AG04449 (cell line): ENCODE measurements around the gene CNTN4.

ENCODE experiments used
- CTCF ChIA-PET: fragments of 350-600 bp; formaldehyde crosslinking; extraction: SDS; loops from one replicate; lab custom pipeline; 2021; ENCODE audit warnings: antibody characterized with exemption; lab: Yijun Ruan, JAX
- POLR2A ChIA-PET: fragments of 400-600, 350-600 bp; formaldehyde crosslinking; extraction: SDS; loops from one replicate; lab custom pipeline; 2020; ENCODE audit warnings: antibody characterized with exemption, inconsistent platforms; lab: Yijun Ruan, JAX
- DNase-seq: peaks from one replicate; pipeline ENCODE4 v3.0.0-alpha.2; 2010; ENCODE audit warnings: low read depth, low spot score
- H3K4me3 ChIP-seq: 2 replicates; pipeline ENCODE4 v1.5.1; 2011; ENCODE audit warnings: low read depth, mild to moderate bottlenecking, control low read depth, low read length
- TF ChIP-seq, protein P1 (sequence below): IDR thresholded peaks from one replicate; pipeline ENCODE4 v1.5.1; 2011; ENCODE audit warnings: mild to moderate bottlenecking, moderate library complexity, low read length, control low read depth, inconsistent platforms; ENCODE audit not compliant: insufficient read depth; ENCODE audit errors: missing control alignments

Gene CNTN4

DNA sequence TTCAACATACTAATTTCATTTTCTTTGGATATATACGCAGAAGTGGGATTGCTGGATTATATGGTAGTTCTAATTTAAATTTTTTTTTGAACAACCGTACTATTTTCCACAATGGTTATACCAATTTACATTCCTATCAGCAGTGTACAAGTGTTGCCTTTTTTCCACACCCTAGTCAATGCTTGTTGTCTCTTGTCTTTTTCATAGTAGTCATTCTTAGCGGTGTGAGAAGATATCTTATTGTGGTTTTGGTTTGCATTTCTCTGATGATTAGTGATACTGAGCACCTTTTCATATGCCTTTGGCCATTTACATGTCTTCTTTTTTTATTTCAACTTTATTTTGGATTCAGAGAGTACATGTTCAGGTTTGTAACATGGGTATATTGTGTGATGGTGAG is 858.4 kb downstream of the CNTN4 start:
- TF ChIP-seq, protein P1, sequence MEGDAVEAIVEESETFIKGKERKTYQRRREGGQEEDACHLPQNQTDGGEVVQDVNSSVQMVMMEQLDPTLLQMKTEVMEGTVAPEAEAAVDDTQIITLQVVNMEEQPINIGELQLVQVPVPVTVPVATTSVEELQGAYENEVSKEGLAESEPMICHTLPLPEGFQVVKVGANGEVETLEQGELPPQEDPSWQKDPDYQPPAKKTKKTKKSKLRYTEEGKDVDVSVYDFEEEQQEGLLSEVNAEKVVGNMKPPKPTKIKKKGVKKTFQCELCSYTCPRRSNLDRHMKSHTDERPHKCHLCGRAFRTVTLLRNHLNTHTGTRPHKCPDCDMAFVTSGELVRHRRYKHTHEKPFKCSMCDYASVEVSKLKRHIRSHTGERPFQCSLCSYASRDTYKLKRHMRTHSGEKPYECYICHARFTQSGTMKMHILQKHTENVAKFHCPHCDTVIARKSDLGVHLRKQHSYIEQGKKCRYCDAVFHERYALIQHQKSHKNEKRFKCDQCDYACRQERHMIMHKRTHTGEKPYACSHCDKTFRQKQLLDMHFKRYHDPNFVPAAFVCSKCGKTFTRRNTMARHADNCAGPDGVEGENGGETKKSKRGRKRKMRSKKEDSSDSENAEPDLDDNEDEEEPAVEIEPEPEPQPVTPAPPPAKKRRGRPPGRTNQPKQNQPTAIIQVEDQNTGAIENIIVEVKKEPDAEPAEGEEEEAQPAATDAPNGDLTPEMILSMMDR = no peak
- POLR2A ChIA-PET = no interaction called here
- DNase-seq = no peak
- H3K4me3 ChIP-seq = no peak overlapping the region
- CTCF ChIA-PET = no interaction called here

- no peak for DNase-seq
- H3K4me3 ChIP-seq = no peak overlapping the region
- CTCF ChIA-PET = no interaction called here
These were observed 859.9 kb downstream of the CNTN4 start for GRCh38 chr3:2958551-2958950.

GRCh38 chr3:2961576-2961975 is 862.9 kb downstream of the CNTN4 start:
- POLR2A ChIA-PET = no interaction called here
- CTCF ChIA-PET = no interaction called here

More at GRCh38 chr3:2958551-2958950, 859.9 kb downstream of the CNTN4 start:
- POLR2A ChIA-PET = no interaction called here
- TF ChIP-seq, protein P1 = no peak

GRCh38 chr3:2967871-2968270 is 869.2 kb downstream of the CNTN4 start:
- CTCF ChIA-PET = no interaction called here
- TF ChIP-seq, protein P1 = no peak
- DNase-seq = no peak
- POLR2A ChIA-PET = no interaction called here
- H3K4me3 ChIP-seq = no peak overlapping the region

More at GRCh38 chr3:2961576-2961975, 862.9 kb downstream of the CNTN4 start:
- no peak overlapping the region for H3K4me3 ChIP-seq
- no peak for DNase-seq
- TF ChIP-seq, protein P1 = no peak

GRCh38 chr3:2968475-2968874 is 869.8 kb downstream of the CNTN4 start:
- CTCF ChIA-PET = no interaction called here

DNA sequence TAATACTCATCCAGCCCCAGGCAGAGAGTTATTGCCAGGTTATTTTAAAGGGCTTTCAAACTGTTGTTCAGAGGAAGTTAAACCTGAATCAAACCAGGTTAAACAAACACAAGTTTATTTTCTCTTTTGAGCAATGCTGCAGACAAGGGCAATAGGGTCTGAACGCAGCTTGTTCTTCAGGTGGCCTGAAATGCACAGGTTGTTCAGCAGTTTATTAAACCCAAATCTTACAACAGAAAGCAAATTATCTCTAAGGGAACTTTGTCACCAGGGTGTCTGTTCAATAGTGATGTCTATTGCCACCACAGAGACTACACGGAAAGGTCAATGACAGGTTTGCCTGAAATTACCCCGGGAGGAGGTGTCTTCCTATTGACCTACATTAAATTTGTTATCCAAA is 877.5 kb downstream of the CNTN4 start:
- DNase-seq = no peak
- H3K4me3 ChIP-seq = no peak overlapping the region
- POLR2A ChIA-PET = no interaction called here
- TF ChIP-seq, protein P1 = no peak
- CTCF ChIA-PET = no interaction called here

More at GRCh38 chr3:2968475-2968874, 869.8 kb downstream of the CNTN4 start:
- no peak for DNase-seq
- TF ChIP-seq, protein P1 = no peak
- POLR2A ChIA-PET = no interaction called here
- no peak overlapping the region for H3K4me3 ChIP-seq
